Breast epithelium (tissue), 4 donors: ENCODE data around the gene LYRM4. TPM values are rescaled to one million over a fixed set of nuclear protein-coding genes. Genes with fewer than 3 reads are reported as not detected.

ENCODE experiments used
- DNase-seq, 2 donors: peaks; one replicate each; pipeline ENCODE4 v3.0.0-alpha.2; 2019; ENCODE audit warnings: low spot score in 2 of 2
- H3K27ac ChIP-seq, 2 donors: fragments of 200-600 bp; sonication (generic) in 1 of 2; one replicate each; pipeline ENCODE4 v1.5.1; 2016 to 2019; ENCODE audit warnings: mild to moderate bottlenecking in 1 of 2
- H3K27me3 ChIP-seq, 2 donors: fragments of 200-600 bp; sonication (generic) in 1 of 2; one replicate each; pipeline versions ENCODE4 v1.5.1 to v1.6.0; 2017 to 2019; ENCODE audit warnings: control low read depth in 1 of 2, mild to moderate bottlenecking in 1 of 2
- H3K36me3 ChIP-seq: fragments of 200-600 bp; one replicate; pipeline ENCODE4 v1.5.1; 2019
- H3K4me1 ChIP-seq, 2 donors: fragments of 200-600 bp; sonication (generic); one replicate each; pipeline ENCODE4 v1.5.1; 2016 to 2019; ENCODE audit warnings: control low read depth in 1 of 2
- H3K4me3 ChIP-seq, 3 donors: fragments of 200-600 bp; sonication (generic); 1 replicate in 2 of 3; 2 replicates in 1 of 3; pipeline ENCODE4 v1.5.1; 2016 to 2019; ENCODE audit warnings: mild to moderate bottlenecking in 3 of 3, moderate library complexity in 2 of 3
- H3K9me3 ChIP-seq, 2 donors: fragments of 200-600 bp; sonication (generic) in 1 of 2; one replicate each; pipeline ENCODE4 v1.5.1; 2016 to 2019; ENCODE audit warnings: control low read depth in 1 of 2
- CTCF ChIP-seq, 3 donors: fragments of 450-650 bp; IDR thresholded peaks; one replicate each; pipeline ENCODE4 v1.5.1; 2016 to 2017; ENCODE audit warnings: antibody characterized with exemption in 3 of 3, mild to moderate bottlenecking in 3 of 3, moderate library complexity in 3 of 3
- POLR2A ChIP-seq: fragments of 450-650 bp; IDR thresholded peaks from one replicate; pipeline ENCODE4 v1.6.1; 2016; ENCODE audit warnings: antibody characterized with exemption, mild to moderate bottlenecking, moderate library complexity
- POLR2AphosphoS5 ChIP-seq, 3 donors: sonication (generic); formaldehyde crosslinking; IDR thresholded peaks; one replicate each; pipeline ENCODE4 v1.6.1; 2017; ENCODE audit warnings: antibody characterized with exemption in 3 of 3
- intact Hi-C: fragments of 100-400 bp; cut with DNase I; formaldehyde crosslinking; loops from one replicate; pipeline ENCODE4 v1.15.1; 2023; ENCODE audit warnings: low total_unique reads
- total RNA-seq, 3 donors: library from RNA; depleted of rRNA; stranded (reverse); fragments of >200 nt; gene quantifications; one replicate each; pipeline ENCODE4 v1.1.0, GENCODE V29; 2016

Gene LYRM4
- total RNA-seq, 3 donors from 2014 or later, result 24.4 to 38.0 (median 25.0) TPM

GRCh38 chr6:5104667-5105066 is 156.1 kb downstream of the LYRM4 start:
- no peak for DNase-seq
- no peak overlapping the region for H3K27ac ChIP-seq
- TF ChIP-seq POLR2A, result no peak
- TF ChIP-seq CTCF (IDR thresholded peaks at IDR 0.05), result no peak
- no peak for TF ChIP-seq POLR2AphosphoS5 (IDR thresholded peaks at IDR 0.05)
- no peak overlapping the region for H3K4me3 ChIP-seq
- no peaks in the 10 kb centered on the region for H3K27me3 ChIP-seq
- no peaks in the 10 kb centered on the region for H3K9me3 ChIP-seq
- H3K4me1 ChIP-seq, result no peaks in the 10 kb centered on the region
- intact Hi-C loops, result no loop called here
- H3K36me3 ChIP-seq, result no peaks in the 10 kb centered on the region

GRCh38 chr6:5103250-5103649 is 157.5 kb downstream of the LYRM4 start:
- no peaks in the 10 kb centered on the region for H3K36me3 ChIP-seq

GRCh38 chr6:5102267-5102970 is 158.3 kb downstream of the LYRM4 start:
- TF ChIP-seq POLR2AphosphoS5 (IDR thresholded peaks at IDR 0.05) (no peak), CTCF (IDR thresholded peaks at IDR 0.05) (no peak), POLR2A (no peak)
- no peaks in the 10 kb centered on the region for H3K36me3 ChIP-seq
- H3K27ac ChIP-seq, result no peak overlapping the region
- H3K4me1 ChIP-seq, result no peaks in the 10 kb centered on the region
- intact Hi-C loops, result no loop called here
- DNase-seq, result no peak
- no peak overlapping the region for H3K4me3 ChIP-seq
- no peaks in the 10 kb centered on the region for H3K9me3 ChIP-seq
- H3K27me3 ChIP-seq, result no peaks in the 10 kb centered on the region

More at GRCh38 chr6:5103250-5103649, 157.5 kb downstream of the LYRM4 start:
- intact Hi-C loops, result no loop called here
- H3K27me3 ChIP-seq, result no peaks in the 10 kb centered on the region
- H3K27ac ChIP-seq, result no peak overlapping the region
- H3K4me1 ChIP-seq, result no peaks in the 10 kb centered on the region
- no peak for DNase-seq
- no peak for TF ChIP-seq POLR2A
- TF ChIP-seq POLR2AphosphoS5 (IDR thresholded peaks at IDR 0.05), result no peak
- no peak for TF ChIP-seq CTCF (IDR thresholded peaks at IDR 0.05)
- H3K4me3 ChIP-seq, result no peak overlapping the region
- H3K9me3 ChIP-seq, result no peaks in the 10 kb centered on the region

GRCh38 chr6:5100806-5101205 is 159.9 kb downstream of the LYRM4 start:
- no peaks in the 10 kb centered on the region for H3K4me1 ChIP-seq
- no peak overlapping the region for H3K4me3 ChIP-seq
- no peak for TF ChIP-seq POLR2A
- DNase-seq, result no peak
- no peaks in the 10 kb centered on the region for H3K36me3 ChIP-seq
- intact Hi-C loops, result no loop called here
- no peaks in the 10 kb centered on the region for H3K27me3 ChIP-seq
- H3K27ac ChIP-seq, result no peak overlapping the region
- H3K9me3 ChIP-seq, result no peaks in the 10 kb centered on the region

GRCh38 chr6:5099537-5099936 is 161.2 kb downstream of the LYRM4 start:
- DNase-seq, result no peak
- TF ChIP-seq CTCF (IDR thresholded peaks at IDR 0.05) (no peak), POLR2AphosphoS5 (IDR thresholded peaks at IDR 0.05) (no peak), POLR2A (no peak)
- no peak overlapping the region for H3K27ac ChIP-seq
- intact Hi-C loops, result no loop called here
- H3K4me1 ChIP-seq, result no peaks in the 10 kb centered on the region
- no peaks in the 10 kb centered on the region for H3K27me3 ChIP-seq
- H3K9me3 ChIP-seq, result no peaks in the 10 kb centered on the region
- no peak overlapping the region for H3K4me3 ChIP-seq
- H3K36me3 ChIP-seq, result no peaks in the 10 kb centered on the region
